SK-N-SH (cell line): ENCODE measurements around the gene NEGR1. TPM values are rescaled to one million over a fixed set of nuclear protein-coding genes. Genes with fewer than 3 reads are reported as not detected.
A peak's percentile ranks its signal among the peaks of the same experiment; 100 is the strongest.

Experiments used
- CTCF ChIA-PET: fragments of 300-600, 350-600 bp; formaldehyde crosslinking; extraction: SDS; loops from one replicate; lab custom pipeline; 2021; lab: Yijun Ruan, JAX
- POLR2A ChIA-PET: fragments of 350-600 bp; sonication (Branson Sonifier 250); formaldehyde crosslinking; extraction: SDS; loops from one replicate; lab custom pipeline; 2020; ENCODE audit warnings: antibody characterized with exemption, inconsistent platforms; lab: Yijun Ruan, JAX
- DNase-seq: peaks from one replicate; pipeline ENCODE4 v3.0.0; 2012
- H2AFZ ChIP-seq: fragments of 200-600 bp; sonication (generic); 2 replicates; pipeline ENCODE4 v1.8.1; 2016; ENCODE audit warnings: antibody characterized with exemption, mild to moderate bottlenecking, low read depth
- H3F3A ChIP-seq: fragments of 200-600 bp; sonication (generic); replicated peaks from 2 replicates; pipeline ENCODE3; 2016; ENCODE audit warnings: antibody characterized with exemption, mild to moderate bottlenecking; ENCODE audit not compliant: insufficient read depth
- H3K27ac ChIP-seq, 2 experiments: fragments of 200-500 bp in 1 of 2; fragments of 200-600 bp in 1 of 2; sonication (Bioruptor generic) in 1 of 2; sonication (generic), shearing (Covaris generic) in 1 of 2; 2 replicates each; pipeline versions ENCODE4 v1.5.1 to v1.6.1; 2014 to 2016; ENCODE audit warnings: low read depth in 2 of 2, inconsistent platforms in 1 of 2, low read length in 1 of 2, mild to moderate bottlenecking in 1 of 2, mixed read lengths in 1 of 2
- H3K27me3 ChIP-seq: fragments of 200-600 bp; sonication (generic), shearing (Covaris generic); 2 replicates; pipeline ENCODE4 v1.6.1; 2016; ENCODE audit warnings: mixed run types; ENCODE audit not compliant: insufficient read depth
- H3K36me3 ChIP-seq, 2 experiments: fragments of 200-500 bp in 1 of 2; fragments of 200-600 bp in 1 of 2; sonication (Bioruptor generic) in 1 of 2; sonication (generic) in 1 of 2; replicated peaks in 1 of 2; 2 replicates each; pipeline versions ENCODE3 to v1.5.1; 2014 to 2016; ENCODE audit warnings: low read length in 1 of 2, mild to moderate bottlenecking in 1 of 2; ENCODE audit not compliant: insufficient read depth in 2 of 2, control insufficient read depth in 1 of 2
- H3K4me1 ChIP-seq, 2 experiments: fragments of 200-500 bp in 1 of 2; fragments of 200-600 bp in 1 of 2; sonication (Bioruptor generic) in 1 of 2; sonication (generic), shearing (Covaris generic) in 1 of 2; 2 replicates each; pipeline versions ENCODE4 v1.5.1 to v1.6.1; 2014 to 2016; ENCODE audit warnings: low read depth in 1 of 2, low read length in 1 of 2, mixed run types in 1 of 2; ENCODE audit not compliant: insufficient read depth in 2 of 2, control insufficient read depth in 1 of 2
- H3K4me2 ChIP-seq: fragments of 200-600 bp; sonication (generic), shearing (Covaris generic); 2 replicates; pipeline ENCODE4 v1.6.1; 2017; ENCODE audit warnings: mixed run types
- H3K4me3 ChIP-seq, 2 experiments: fragments of 200-500 bp in 1 of 2; fragments of 200-600 bp in 1 of 2; sonication (Bioruptor generic) in 1 of 2; sonication (generic), shearing (Covaris generic) in 1 of 2; 2 replicates each; pipeline versions ENCODE4 v1.5.1 to v1.8.1; 2014 to 2016; ENCODE audit warnings: low read depth in 2 of 2, inconsistent platforms in 1 of 2, low read length in 1 of 2, mild to moderate bottlenecking in 1 of 2, mixed read lengths in 1 of 2, moderate library complexity in 1 of 2
- H3K79me2 ChIP-seq: fragments of 200-600 bp; sonication (generic); 2 replicates; pipeline ENCODE4 v1.8.1; 2017; ENCODE audit warnings: mild to moderate bottlenecking; ENCODE audit not compliant: insufficient read depth
- H3K9ac ChIP-seq: fragments of 200-600 bp; sonication (generic); 2 replicates; pipeline ENCODE4 v1.6.1; 2017; ENCODE audit warnings: mixed run types
- H3K9me2 ChIP-seq: fragments of 200-600 bp; sonication (generic); 2 replicates; pipeline ENCODE4 v1.6.1; 2017; ENCODE audit warnings: mixed run types
- H3K9me3 ChIP-seq: fragments of 200-600 bp; sonication (generic); 2 replicates; pipeline ENCODE4 v1.6.1; 2017; ENCODE audit warnings: mixed run types, mild to moderate bottlenecking, moderate library complexity
- H4K20me1 ChIP-seq: fragments of 200-600 bp; sonication (generic); 2 replicates; pipeline ENCODE4 v1.6.1; 2017; ENCODE audit warnings: mild to moderate bottlenecking, mixed run types; ENCODE audit not compliant: insufficient read depth
- CTCF ChIP-seq: fragments of 200-600 bp; sonication (generic); IDR thresholded peaks from 2 replicates; pipeline ENCODE4 v1.6.1; 2017; ENCODE audit warnings: antibody characterized with exemption, mild to moderate bottlenecking, moderate library complexity
- ELF1 ChIP-seq: IDR thresholded peaks from 2 replicates; pipeline ENCODE4 v1.4.0; 2012
- GATA2 ChIP-seq: sonication (generic); formaldehyde crosslinking; IDR thresholded peaks from 2 replicates; pipeline ENCODE4 v1.5.0; 2020; ENCODE audit warnings: mild to moderate bottlenecking, missing genetic modification reagents
- JUND ChIP-seq: IDR thresholded peaks from 2 replicates; pipeline ENCODE4 v1.4.0; 2012
- MXI1 ChIP-seq: IDR thresholded peaks from 2 replicates; pipeline ENCODE4 v1.6.1; 2012; ENCODE audit warnings: mild to moderate bottlenecking, low read depth, low read length, improper control_type of control experiment
- NRF1 ChIP-seq: IDR thresholded peaks from 2 replicates; pipeline ENCODE4 v1.6.1; 2012; ENCODE audit warnings: low read depth, mild to moderate bottlenecking, low read length
- PBX3 ChIP-seq: IDR thresholded peaks from 2 replicates; pipeline ENCODE4; 2012
- POLR2AphosphoS5 ChIP-seq: IDR thresholded peaks from 2 replicates; pipeline ENCODE4 v1.6.1; 2012; ENCODE audit warnings: low read depth, low read length
- RAD21 ChIP-seq: IDR thresholded peaks from 2 replicates; pipeline ENCODE4 v1.6.1; 2012; ENCODE audit warnings: mild to moderate bottlenecking, low read length
- RCOR1 ChIP-seq: fragments of 150-350 bp; IDR thresholded peaks from 2 replicates; pipeline ENCODE4 v1.6.1; 2017; ENCODE audit warnings: antibody characterized with exemption, low read length
- RFX5 ChIP-seq: IDR thresholded peaks from 2 replicates; pipeline ENCODE4 v1.6.1; 2012; ENCODE audit warnings: mild to moderate bottlenecking, improper control_type of control experiment, low read length
- SIN3A ChIP-seq: IDR thresholded peaks from 2 replicates; pipeline ENCODE4 v1.6.1; 2012; ENCODE audit warnings: low read depth, mild to moderate bottlenecking, low read length, moderate library complexity, borderline replicate concordance
- SMC3 ChIP-seq: IDR thresholded peaks from 2 replicates; pipeline ENCODE4 v1.6.1; 2012; ENCODE audit warnings: low read depth, low read length, improper control_type of control experiment
- TCF12 ChIP-seq: IDR thresholded peaks from 2 replicates; pipeline ENCODE4 v1.4.0; 2012
- WGBS: methylation state at CpG from one replicate; pipeline ENCODE4 v1.1.6; 2017; ENCODE audit warnings: low lambda C conversion rate; 5-methylcytosine and 5-hydroxymethylcytosine counted together
- polyA plus RNA-seq, 3 experiments: library from polyadenylated mRNA; depleted of rRNA; stranded (reverse); fragments of >200 nt; gene quantifications; 2 replicates each; pipeline ENCODE4 v1.2.3, GENCODE V29; 2012
- TF ChIP-seq, protein P1 (sequence below): fragments of 150-350 bp; IDR thresholded peaks from 2 replicates; pipeline ENCODE4 v1.6.1; 2017; ENCODE audit warnings: antibody characterized with exemption, low read length, low read depth, borderline replicate concordance

Gene NEGR1
- polyA plus RNA-seq, 1 of the 3 experiments (the other 2 are of a cell fraction) = 0.21 TPM

- CTCF ChIA-PET = interaction anchor here (1.4 kb wide), 1 partner anchor 15 kb away, joined by 3 read pairs; no protein-coding TSS in a partner anchor
Measured at GRCh38 chr1:71843012-71843411, 439.3 kb downstream of the NEGR1 start.

More at GRCh38 chr1:71843012-71843411, 439.3 kb downstream of the NEGR1 start:
- no peaks in the 10 kb centered on the region for H3K9me3 ChIP-seq
- TF ChIP-seq RAD21 (peak; percentile 22; the same call in 1 of the 2 replicates), RFX5 (peak; percentile 75), GATA2 (CRISPR knock-in tag) (peak; percentile 24; the same call in 1 of the 2 replicates), MXI1 (no peak), RCOR1 (no peak), PBX3 (no peak), CTCF (no peak), SMC3 (no peak), NRF1 (no peak), TCF12 (no peak), ELF1 (no peak), JUND (no peak), SIN3A (no peak), POLR2AphosphoS5 (no peak)
- TF ChIP-seq, protein P1, sequence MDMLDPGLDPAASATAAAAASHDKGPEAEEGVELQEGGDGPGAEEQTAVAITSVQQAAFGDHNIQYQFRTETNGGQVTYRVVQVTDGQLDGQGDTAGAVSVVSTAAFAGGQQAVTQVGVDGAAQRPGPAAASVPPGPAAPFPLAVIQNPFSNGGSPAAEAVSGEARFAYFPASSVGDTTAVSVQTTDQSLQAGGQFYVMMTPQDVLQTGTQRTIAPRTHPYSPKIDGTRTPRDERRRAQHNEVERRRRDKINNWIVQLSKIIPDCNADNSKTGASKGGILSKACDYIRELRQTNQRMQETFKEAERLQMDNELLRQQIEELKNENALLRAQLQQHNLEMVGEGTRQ = no peak
- TF ChIP-seq, all 33 proteins: peak for 3
- POLR2A ChIA-PET = no interaction called here
- H3K4me2 ChIP-seq = no peak overlapping the region
- no peaks in the 10 kb centered on the region for H3K9me2 ChIP-seq
- H3K27ac ChIP-seq = no peak overlapping the region
- H3K9ac ChIP-seq = no peak overlapping the region
- DNase-seq = peak; percentile 27
- H2AFZ ChIP-seq = no peak overlapping the region
- no peaks in the 10 kb centered on the region for H3K36me3 ChIP-seq
- no peak overlapping the region for H3K4me3 ChIP-seq
- no peaks in the 10 kb centered on the region for H3K79me2 ChIP-seq
- H3K27me3 ChIP-seq = no peaks in the 10 kb centered on the region
- no peaks in the 10 kb centered on the region for H4K20me1 ChIP-seq
- no peaks in the 10 kb centered on the region for H3F3A ChIP-seq
- H3K4me1 ChIP-seq = peaks cover 0 to 6% of the 10 kb centered on the region in 2 experiments; a peak in 2 of 4 replicates
- WGBS = 8% methylated on average over 2 of the region's 2 CpGs
